HG03025 (cell line): ENCODE measurements around the gene NUFIP1.
"Not testable (repeated sequence)": the region's sequence is repeated elsewhere in the genome, so short reads cannot be mapped to it uniquely, and the experiment has no call there.

Experiments
- ATAC-seq: cut with Tn5 transposase; IDR thresholded peaks from one replicate; pipeline ENCODE4 v1.9.1; 2021; ENCODE audit warnings: mild to moderate bottlenecking, moderate library complexity; ENCODE audit not compliant: unreplicated experiment, low FRiP score

NUFIP1 gene

DNA sequence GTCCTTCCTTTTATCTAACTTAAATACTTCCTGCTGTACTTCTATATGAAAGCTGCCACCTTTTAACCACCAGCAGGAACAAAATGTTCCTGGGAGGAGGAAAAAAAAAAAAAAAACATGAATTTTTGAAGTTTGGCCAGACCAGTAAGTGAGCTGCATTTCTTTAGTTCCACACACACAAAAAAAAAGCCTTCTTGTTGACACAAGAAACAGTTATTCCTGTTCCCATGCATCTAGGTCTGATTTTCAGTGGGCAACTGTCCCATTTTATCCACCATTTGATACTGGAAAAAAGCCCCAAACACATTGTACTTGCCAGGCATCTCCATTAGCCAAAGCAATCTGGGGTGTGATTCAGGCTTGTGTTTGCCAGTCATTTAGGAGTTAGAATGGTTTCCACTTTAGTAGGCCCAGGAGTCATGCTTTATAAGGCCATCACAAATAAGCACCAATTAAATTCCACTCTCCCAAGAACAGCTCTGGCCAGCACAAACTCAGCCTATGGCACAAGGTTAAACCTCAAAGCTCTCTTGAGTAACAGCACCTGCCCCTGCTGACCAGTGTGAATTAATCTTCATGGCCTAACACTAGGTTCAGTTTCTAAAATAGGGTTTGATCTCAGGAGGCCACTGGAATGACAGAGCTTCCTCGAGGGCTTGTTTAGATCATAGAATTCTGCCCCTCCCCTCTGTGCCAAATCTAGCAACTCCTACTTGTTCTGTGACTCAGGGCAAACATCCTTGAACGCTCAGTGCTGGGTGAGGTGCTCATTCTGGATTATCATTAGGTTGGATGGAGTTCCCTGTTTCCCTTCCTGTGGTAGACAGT lies 67.1 kb downstream of the NUFIP1 start:
- ATAC-seq = no peak

DNA sequence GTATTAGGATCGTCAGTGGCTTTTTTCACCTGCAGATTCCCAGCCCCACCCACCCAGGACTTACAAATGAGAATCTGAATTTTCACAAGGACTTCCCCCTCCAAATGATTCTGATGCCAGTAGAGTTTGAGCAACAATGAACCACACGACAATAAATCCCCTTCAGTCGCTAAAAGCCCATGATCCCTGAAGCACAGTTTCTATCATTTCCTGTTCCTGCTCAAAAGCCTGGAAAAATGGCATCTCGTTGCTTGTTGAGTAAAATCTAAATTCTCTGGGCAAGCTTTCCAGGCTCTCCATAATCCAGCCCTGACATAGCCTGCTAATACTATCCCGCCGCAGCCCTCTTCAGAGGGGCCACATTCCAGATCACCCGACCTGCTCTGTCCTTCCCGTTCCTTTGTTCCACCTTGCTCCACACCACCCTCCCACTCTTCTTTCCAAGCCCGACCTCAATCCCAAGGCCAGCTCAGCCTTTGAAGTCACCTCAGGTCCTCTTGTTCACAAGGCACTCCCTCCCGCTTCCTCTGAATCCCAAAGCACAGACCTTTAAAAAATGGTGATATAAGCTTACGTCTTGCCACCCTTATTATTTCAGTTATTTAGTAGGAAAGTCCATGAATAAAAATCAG lies 67.9 kb downstream of the NUFIP1 start:
- no peak for ATAC-seq

DNA sequence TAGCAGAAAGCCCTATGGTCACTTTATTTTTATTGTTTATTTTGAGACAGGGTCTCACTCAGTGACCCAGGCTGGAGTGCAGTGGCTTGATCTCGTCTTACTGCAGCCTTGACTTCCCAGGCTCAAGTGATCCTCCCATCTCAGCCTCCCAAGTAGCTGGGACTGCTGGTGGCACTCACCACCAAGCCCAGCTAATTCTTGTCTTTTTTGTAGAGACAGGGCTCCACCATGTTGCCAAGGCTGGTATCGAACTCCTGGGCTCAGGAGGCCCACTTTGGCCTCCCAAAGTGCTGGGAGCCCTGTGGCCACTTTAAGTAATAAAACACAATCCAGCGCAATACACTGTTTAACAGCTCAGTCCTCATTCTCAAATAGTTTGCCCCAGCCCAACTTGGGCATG lies 69.3 kb downstream of the NUFIP1 start:
- no peak for ATAC-seq

DNA sequence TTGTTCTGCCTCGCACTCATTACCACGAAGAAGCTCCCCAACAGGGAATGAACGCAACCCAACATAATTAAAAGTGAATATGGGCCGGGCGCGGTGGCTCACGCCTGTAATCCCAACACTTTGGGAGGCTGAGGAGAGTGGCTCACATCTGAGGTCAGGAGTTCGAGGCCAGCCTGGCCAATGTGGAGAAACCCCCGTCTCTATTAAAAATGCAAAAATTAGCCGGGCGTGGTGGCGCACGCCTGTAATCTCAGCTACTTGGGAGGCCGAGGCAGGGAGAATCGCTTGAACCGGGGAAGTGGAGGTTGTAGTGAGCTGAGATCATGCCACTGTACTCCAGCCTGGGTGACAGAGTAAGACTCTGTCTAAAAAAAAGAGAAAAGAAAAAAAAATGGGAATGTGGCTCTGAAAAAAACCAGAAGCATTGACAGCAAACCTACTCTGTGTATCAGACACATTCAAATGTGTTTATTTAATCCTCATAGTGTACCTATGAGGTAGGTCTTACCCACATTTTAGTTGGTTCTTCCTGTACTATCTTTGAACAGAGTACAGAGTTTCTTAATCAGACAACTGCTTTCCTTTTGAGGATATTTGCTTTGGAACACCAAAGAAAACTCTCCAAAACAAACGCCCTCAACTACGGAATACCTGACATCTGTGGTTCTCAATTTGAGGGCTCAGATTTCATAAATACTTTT lies 70.0 kb downstream of the NUFIP1 start:
- no peak for ATAC-seq

- peak; percentile 86 for ATAC-seq
These were observed 70.8 kb downstream of the NUFIP1 start for GRCh38 chr13:44918326-44919103.

GRCh38 chr13:44917589-44918325 lies 71.5 kb downstream of the NUFIP1 start:
- ATAC-seq = peak; percentile 78

- ATAC-seq = no peak
These were observed 76.8 kb downstream of the NUFIP1 start for GRCh38 chr13:44912278-44913016.

GRCh38 chr13:44908712-44909111 lies 80.6 kb downstream of the NUFIP1 start:
- ATAC-seq = no peak

- no peak for ATAC-seq
These were observed 81.0 kb downstream of the NUFIP1 start for GRCh38 chr13:44908266-44908665.

DNA sequence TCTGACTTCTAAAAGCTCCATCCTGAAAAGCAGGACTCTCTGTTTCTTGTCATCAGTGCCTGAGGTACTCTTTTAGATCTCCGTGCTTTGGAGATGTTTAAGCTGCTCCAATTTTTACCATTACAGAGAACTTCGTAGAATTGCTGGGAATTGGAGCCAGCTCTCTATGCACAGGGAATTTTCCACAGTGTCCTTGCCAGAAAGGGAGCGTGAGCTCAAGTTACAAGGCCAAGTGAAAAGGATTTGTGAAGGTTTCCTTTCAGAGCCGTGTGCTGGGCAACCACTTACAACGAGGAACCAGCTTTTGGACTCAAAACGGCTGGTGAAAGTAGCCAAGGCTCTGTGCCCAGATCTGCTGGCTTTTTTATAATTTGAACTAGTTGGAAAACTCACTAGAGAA lies 82.6 kb downstream of the NUFIP1 start:
- no peak for ATAC-seq

GRCh38 chr13:44906230-44906629 lies 83.0 kb downstream of the NUFIP1 start:
- ATAC-seq = no peak

DNA sequence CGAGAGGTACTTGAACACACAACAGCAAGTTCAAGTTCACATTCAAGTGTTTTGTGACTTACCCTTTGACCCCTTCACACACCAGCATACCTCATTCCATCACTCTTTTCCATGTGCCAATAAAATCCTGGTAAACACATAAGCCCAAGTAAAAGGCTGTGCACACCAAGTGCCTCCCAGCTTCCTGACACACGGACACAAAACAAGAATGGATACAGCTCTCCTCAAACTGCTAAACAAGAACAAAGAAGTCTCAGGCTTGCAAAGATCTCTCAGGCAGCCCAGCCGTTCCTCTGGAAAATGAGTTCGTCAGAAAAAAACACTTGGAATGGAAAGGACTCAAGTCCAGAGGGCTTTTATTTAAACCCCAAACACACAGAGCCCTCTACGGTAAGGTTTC lies 83.7 kb downstream of the NUFIP1 start:
- no peak for ATAC-seq

GRCh38 chr13:44904967-44905366 lies 84.3 kb downstream of the NUFIP1 start:
- no peak for ATAC-seq

DNA sequence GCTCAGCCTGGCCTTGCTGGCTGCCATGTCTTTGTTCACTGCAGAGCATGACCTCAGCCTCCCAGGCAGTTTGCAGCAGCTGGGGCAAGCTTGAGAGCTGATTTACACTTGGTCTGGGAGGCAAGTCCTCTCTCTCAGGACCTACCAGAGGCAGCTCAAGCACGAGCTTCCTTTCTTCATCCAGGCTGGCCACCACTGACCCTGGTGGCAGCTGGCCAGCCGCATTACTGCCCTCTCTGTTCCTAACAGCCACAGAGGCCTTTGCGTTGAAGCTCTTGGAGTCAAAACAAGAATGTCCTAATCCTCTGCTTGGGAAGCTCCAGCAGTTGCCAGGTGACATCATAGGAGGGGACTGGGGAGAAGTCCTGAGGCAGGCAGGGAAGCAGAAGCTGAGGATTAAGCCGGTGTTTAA lies 85.7 kb downstream of the NUFIP1 start:
- no peak for ATAC-seq

DNA sequence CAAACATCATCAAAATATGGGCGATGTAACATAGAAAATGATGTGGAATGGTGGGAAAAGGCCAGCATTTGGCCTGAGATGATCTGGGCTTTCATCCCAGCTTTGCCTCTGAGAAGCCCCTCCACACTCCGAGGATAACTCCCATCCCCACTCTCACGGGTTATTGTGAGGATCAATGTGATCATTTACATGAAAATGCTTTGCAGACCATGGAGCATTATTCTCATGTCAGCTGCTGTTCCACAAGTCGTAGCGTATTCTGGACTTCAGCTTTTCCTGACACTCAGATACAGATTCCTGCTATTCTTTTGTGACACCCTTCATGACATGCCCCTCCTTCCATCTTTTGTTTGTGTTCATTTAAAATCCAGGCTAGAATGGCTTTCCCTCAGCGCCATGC lies 86.5 kb downstream of the NUFIP1 start:
- no peak for ATAC-seq

GRCh38 chr13:44899967-44900366 lies 89.3 kb downstream of the NUFIP1 start:
- ATAC-seq = no peak

DNA sequence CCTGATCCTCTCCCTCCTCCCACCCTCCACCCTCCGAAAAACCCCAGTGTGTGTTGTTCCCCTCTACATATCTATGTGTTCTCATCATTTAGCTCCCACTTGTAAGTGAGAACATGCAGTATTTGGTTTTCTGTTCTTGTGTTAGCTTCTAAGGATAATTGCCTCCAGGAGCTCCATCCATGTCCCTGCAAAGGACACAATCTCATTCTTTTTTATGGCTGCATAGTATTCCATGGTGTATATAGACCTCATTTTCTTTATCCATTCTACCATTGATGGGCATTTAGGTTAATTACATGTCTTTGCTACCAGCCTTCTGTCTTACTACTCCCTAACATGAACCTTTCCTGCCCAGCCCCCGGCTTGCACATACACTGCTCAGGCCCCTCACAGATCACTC lies 91.0 kb downstream of the NUFIP1 start:
- ATAC-seq = not testable (repeated sequence)

GRCh38 chr13:44895953-44896335 lies 93.3 kb downstream of the NUFIP1 start:
- no peak for ATAC-seq

GRCh38 chr13:44895264-44895952 lies 93.9 kb downstream of the NUFIP1 start:
- ATAC-seq = no peak
